ENCODE data around the gene LRRC25. TPM values are rescaled to one million over a fixed set of nuclear protein-coding genes. Genes with fewer than 3 reads are reported as not detected.
A peak's percentile ranks its signal among the peaks of the same experiment; 100 is the strongest.

The LRRC25 gene
- polyA plus RNA-seq, 1 donor (not counting 4 experiments of a cell fraction or from before 2014, with no cell fraction given) = not detected

GRCh38 chr19:18439025-18439909 is 41.8 kb upstream of the LRRC25 start:
- peak overlapping the region; percentile 37 for H3K27ac ChIP-seq (ENCODE audit: control insufficient read depth, insufficient read depth, low read length)
- H3K79me2 ChIP-seq (ENCODE audit: control insufficient read depth, insufficient read depth, low read length) = peaks cover 2% of the 10 kb centered on the region
- no peak for DNase-seq (ENCODE audit: low read depth, low spot score)
- no peak for FAIRE-seq
- no peak for TF ChIP-seq CTCF (optimal IDR thresholded peaks at IDR 0.05 in 1 of 3, IDR thresholded peaks at IDR 0.05 in 1 of 3, conservative IDR thresholded peaks at IDR 0.05 in 1 of 3; ENCODE audit: extremely low read depth in 1 of 3, insufficient read depth in 2 of 3, low read length in 3 of 3)
- TF ChIP-seq EZH2 (IDR thresholded peaks at IDR 0.05; ENCODE audit: low read length) = no peak
- H3K27me3 ChIP-seq (ENCODE audit: control insufficient read depth, extremely low read depth, insufficient read depth, low read length) = no peaks in the 10 kb centered on the region
- peak overlapping the region; percentile 25 for H3K4me2 ChIP-seq (ENCODE audit: control insufficient read depth, extremely low read depth, insufficient read depth, low read depth, low read length)
- H2AFZ ChIP-seq (ENCODE audit: control insufficient read depth, low read length) = no peak overlapping the region
- H3K9ac ChIP-seq (ENCODE audit: control insufficient read depth, extremely low read depth, insufficient read depth, low read length) = no peak overlapping the region
- peaks cover 30% of the 10 kb centered on the region for H3K4me1 ChIP-seq (ENCODE audit: control insufficient read depth, extremely low read depth, insufficient read depth, low read length)
- dilution Hi-C loops (cut with MboI; ENCODE audit: extremely low pct_ligation_motif_present, low sequenced_read_pairs) = no loop called here
- H3K4me3 ChIP-seq (ENCODE audit: control insufficient read depth in 2 of 3, extremely low read depth in 1 of 3, insufficient read depth in 2 of 3, low read depth in 1 of 3, low read length in 3 of 3) = no peak overlapping the region
- no peaks in the 10 kb centered on the region for H3K9me3 ChIP-seq (ENCODE audit: control insufficient read depth, low read depth, low read length)
- H3K36me3 ChIP-seq (ENCODE audit: control insufficient read depth in 2 of 2, extremely low read depth in 1 of 2, insufficient read depth in 2 of 2, low read length in 2 of 2) = peaks cover 6 to 20% of the 10 kb centered on the region in 2 experiments
- no peaks in the 10 kb centered on the region for H4K20me1 ChIP-seq (ENCODE audit: control insufficient read depth, extremely low read depth, insufficient read depth, low read length)
- peaks cover 12% of the 10 kb centered on the region for H3K9me1 ChIP-seq (ENCODE audit: control insufficient read depth, extremely low read depth, insufficient read depth, low read length)

GRCh38 chr19:18438331-18439024 is 41.1 kb upstream of the LRRC25 start:
- H3K9ac ChIP-seq (ENCODE audit: control insufficient read depth, extremely low read depth, insufficient read depth, low read length) = peak overlapping the region; percentile 37
- H3K4me3 ChIP-seq (ENCODE audit: control insufficient read depth in 2 of 3, extremely low read depth in 1 of 3, insufficient read depth in 2 of 3, low read depth in 1 of 3, low read length in 3 of 3) = peak overlapping the region; percentile 34 to 43 (median 42)
- no peaks in the 10 kb centered on the region for H3K27me3 ChIP-seq (ENCODE audit: control insufficient read depth, extremely low read depth, insufficient read depth, low read length)
- H2AFZ ChIP-seq (ENCODE audit: control insufficient read depth, low read length) = no peak overlapping the region
- TF ChIP-seq CTCF (optimal IDR thresholded peaks at IDR 0.05 in 1 of 3, IDR thresholded peaks at IDR 0.05 in 1 of 3, conservative IDR thresholded peaks at IDR 0.05 in 1 of 3; ENCODE audit: extremely low read depth in 1 of 3, insufficient read depth in 2 of 3, low read length in 3 of 3) (peak in 1 of 3 experiments; percentile 39), EZH2 (IDR thresholded peaks at IDR 0.05; ENCODE audit: low read length) (no peak)
- H3K9me3 ChIP-seq (ENCODE audit: control insufficient read depth, low read depth, low read length) = no peaks in the 10 kb centered on the region
- H3K79me2 ChIP-seq (ENCODE audit: control insufficient read depth, insufficient read depth, low read length) = no peaks in the 10 kb centered on the region
- peaks cover 0 to 12% of the 10 kb centered on the region in 2 experiments for H3K36me3 ChIP-seq (ENCODE audit: control insufficient read depth in 2 of 2, extremely low read depth in 1 of 2, insufficient read depth in 2 of 2, low read length in 2 of 2)
- no peak for FAIRE-seq
- no peak overlapping the region for H3K27ac ChIP-seq (ENCODE audit: control insufficient read depth, insufficient read depth, low read length)
- dilution Hi-C loops (cut with MboI; ENCODE audit: extremely low pct_ligation_motif_present, low sequenced_read_pairs) = no loop called here
- no peaks in the 10 kb centered on the region for H4K20me1 ChIP-seq (ENCODE audit: control insufficient read depth, extremely low read depth, insufficient read depth, low read length)
- peaks cover 12% of the 10 kb centered on the region for H3K9me1 ChIP-seq (ENCODE audit: control insufficient read depth, extremely low read depth, insufficient read depth, low read length)
- H3K4me1 ChIP-seq (ENCODE audit: control insufficient read depth, extremely low read depth, insufficient read depth, low read length) = peaks cover 30% of the 10 kb centered on the region
- no peak for DNase-seq (ENCODE audit: low read depth, low spot score)
- peak overlapping the region; percentile 70 for H3K4me2 ChIP-seq (ENCODE audit: control insufficient read depth, extremely low read depth, insufficient read depth, low read depth, low read length)

Data from keratinocyte (primary cell).